HL-60 (cell line): ENCODE results near the gene CXXC1.

Source experiments
- POLR2AphosphoS5 ChIP-seq: IDR thresholded peaks from 2 replicates; pipeline ENCODE4 v1.6.1; 2012; ENCODE audit warnings: low read depth
- TF ChIP-seq, protein P1 (sequence below): IDR thresholded peaks from one replicate; pipeline ENCODE4 v1.5.1; 2011; ENCODE audit warnings: low read length, control low read depth, inconsistent platforms; ENCODE audit not compliant: insufficient read depth

DNA sequence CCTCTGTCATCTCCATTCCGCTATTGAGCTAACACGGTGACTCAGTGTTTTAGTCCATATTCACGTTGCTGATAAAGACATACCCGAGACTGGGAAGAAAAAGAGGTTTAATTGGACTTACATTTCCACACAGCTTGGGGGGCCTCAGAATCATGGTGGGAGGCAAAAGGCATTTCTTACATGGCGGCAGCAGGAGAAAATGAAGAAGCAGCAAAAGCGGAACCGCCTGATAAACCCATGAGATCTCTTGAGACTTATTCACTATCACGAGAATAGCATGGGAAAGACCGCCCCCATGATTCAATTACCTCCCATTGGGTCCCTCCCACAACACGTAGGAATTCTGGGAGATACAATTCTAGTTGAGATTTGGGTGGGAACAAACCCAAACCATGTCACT lies 22.6 kb upstream of the CXXC1 start:
- TF ChIP-seq, protein P1, sequence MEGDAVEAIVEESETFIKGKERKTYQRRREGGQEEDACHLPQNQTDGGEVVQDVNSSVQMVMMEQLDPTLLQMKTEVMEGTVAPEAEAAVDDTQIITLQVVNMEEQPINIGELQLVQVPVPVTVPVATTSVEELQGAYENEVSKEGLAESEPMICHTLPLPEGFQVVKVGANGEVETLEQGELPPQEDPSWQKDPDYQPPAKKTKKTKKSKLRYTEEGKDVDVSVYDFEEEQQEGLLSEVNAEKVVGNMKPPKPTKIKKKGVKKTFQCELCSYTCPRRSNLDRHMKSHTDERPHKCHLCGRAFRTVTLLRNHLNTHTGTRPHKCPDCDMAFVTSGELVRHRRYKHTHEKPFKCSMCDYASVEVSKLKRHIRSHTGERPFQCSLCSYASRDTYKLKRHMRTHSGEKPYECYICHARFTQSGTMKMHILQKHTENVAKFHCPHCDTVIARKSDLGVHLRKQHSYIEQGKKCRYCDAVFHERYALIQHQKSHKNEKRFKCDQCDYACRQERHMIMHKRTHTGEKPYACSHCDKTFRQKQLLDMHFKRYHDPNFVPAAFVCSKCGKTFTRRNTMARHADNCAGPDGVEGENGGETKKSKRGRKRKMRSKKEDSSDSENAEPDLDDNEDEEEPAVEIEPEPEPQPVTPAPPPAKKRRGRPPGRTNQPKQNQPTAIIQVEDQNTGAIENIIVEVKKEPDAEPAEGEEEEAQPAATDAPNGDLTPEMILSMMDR = no peak
- TF ChIP-seq POLR2AphosphoS5 = no peak
